Activated CD4-positive, alpha-beta T cell treated with anti-CD3 and anti-CD28 coated beads for 1 hour (primary cell): ENCODE results near the gene TOLLIP.
"Not testable (repeated sequence)": the region's sequence is repeated elsewhere in the genome, so short reads cannot be mapped to it uniquely, and the experiment has no call there.

ENCODE experiments used
- DNase-seq: peaks from one replicate; pipeline ENCODE4 v3.0.0-alpha.2; 2020

Gene TOLLIP

GRCh38 chr11:1343391-1344055 is 34.1 kb upstream of the TOLLIP start:
- DNase-seq: no peak

DNA sequence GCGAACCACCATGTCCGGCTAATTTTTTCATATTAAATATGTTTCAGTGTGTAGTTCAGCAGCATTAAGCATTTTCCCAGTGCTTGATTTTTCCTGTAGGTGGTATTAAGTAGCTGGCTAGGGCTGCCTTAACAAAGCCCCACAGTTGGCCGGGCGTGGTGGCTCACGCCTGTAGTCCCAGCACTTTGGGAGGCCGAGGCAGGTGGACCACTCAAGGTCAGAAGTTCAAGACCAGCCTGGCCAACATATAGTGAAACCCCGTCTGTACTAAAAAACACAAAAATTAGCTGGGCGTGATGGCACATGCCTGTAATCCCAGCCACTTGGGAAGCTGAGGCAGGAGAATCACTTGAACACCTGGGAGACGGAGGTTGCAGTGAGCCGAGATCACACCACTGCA is 33.5 kb upstream of the TOLLIP start:
- DNase-seq: no peak

DNA sequence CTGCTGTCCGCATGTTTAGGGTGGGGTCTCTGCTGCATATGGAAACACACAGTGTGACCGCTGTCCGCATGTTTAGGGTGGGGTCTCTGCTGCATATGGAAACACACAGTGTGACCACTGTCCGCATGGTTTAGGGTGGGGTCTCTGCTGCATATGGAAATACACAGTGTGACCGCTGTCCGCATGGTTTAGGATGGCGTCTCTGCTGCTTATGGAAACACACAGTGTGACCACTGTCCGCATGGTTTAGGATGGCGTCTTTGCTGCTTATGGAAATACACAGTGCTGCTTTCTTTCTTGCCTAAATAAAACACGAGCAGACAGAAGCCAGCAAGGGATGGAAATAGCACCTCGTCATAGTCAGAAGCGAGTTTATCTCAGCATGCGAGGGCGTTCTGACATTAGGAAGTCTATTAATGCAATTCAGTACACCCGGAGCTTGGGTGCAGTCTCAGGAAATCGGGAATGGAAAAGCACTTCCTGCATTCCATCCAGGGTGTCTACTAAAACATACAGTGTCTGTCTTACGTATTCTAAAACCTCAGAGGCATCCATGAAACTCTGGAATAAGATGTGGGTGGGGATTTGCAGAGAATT is 32.6 kb upstream of the TOLLIP start:
- no peak for DNase-seq

GRCh38 chr11:1341226-1341625 is 31.8 kb upstream of the TOLLIP start:
- not testable (repeated sequence) for DNase-seq

- DNase-seq: no peak
These were observed 30.7 kb upstream of the TOLLIP start for GRCh38 chr11:1340111-1340510.

DNA sequence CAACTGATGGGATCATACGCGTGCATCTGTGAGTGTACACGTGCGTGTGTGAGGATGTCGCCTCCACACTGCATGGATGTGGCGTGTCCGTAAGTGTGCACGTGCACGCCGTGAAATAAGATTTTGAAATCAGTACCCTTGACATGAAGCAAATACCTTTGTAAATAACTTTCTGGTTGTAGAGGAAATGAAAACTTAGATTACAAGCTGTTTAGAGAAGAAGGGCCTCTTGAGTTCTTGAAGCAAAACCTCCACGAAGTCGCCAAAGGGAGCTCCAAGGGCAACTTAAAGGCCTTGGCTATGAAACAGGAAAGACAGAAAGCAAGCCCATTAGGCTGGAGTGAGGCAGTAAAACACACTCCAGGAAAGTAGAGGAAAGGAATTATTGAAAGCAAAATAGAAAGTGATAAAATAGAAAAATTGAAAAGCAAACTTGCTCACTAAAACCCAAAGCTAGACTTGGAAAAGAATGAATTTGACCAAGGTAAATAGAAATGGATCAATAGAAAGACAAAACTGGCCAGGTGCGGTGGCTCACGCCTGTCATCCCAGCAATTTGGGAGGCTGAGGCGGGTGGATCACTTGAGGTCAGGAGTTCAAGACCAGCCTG is 29.7 kb upstream of the TOLLIP start:
- no peak for DNase-seq

DNA sequence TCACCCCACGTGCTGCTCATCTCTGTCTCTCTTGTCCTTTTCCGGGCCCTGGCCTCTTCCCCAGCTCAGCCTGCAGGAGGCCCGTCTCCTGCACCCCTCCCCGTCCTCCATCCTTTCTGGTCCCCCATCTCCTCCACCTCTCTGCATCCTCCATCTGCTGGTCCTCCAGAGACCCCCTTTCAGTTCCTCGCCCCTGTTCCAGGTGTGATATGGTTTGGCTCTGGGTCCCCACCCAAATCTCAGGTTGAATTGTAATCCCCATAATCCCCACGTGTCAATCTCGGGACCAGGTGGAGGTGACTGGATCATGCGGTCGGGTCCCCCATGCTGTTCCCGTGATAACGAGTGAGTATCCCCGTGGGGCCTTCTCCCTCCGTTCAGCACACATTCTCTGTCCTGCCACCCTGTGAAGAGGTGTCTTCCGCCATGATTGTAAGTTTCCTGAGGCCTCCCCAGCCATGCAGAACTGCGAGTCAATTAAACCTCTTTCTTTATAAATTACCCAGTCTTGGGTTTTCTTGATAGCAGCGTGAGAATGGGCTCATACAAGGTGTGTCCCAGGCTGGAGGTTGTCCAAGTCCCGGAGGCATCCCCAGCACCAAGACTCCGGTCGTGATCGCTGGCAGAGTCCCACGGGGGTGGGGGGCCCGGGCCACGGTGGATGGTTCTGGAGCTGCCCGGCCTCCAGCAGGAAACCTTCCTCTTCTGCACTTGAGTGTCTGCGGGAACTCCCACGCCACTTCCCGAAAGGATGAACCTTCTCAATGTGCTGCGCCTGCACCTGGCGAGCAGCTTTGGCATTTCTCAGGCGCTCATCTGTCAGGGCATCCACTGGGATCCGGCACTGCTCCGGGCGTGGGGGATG is 29.0 kb upstream of the TOLLIP start:
- DNase-seq: no peak

GRCh38 chr11:1337647-1338007 is 28.2 kb upstream of the TOLLIP start:
- DNase-seq: no peak

DNA sequence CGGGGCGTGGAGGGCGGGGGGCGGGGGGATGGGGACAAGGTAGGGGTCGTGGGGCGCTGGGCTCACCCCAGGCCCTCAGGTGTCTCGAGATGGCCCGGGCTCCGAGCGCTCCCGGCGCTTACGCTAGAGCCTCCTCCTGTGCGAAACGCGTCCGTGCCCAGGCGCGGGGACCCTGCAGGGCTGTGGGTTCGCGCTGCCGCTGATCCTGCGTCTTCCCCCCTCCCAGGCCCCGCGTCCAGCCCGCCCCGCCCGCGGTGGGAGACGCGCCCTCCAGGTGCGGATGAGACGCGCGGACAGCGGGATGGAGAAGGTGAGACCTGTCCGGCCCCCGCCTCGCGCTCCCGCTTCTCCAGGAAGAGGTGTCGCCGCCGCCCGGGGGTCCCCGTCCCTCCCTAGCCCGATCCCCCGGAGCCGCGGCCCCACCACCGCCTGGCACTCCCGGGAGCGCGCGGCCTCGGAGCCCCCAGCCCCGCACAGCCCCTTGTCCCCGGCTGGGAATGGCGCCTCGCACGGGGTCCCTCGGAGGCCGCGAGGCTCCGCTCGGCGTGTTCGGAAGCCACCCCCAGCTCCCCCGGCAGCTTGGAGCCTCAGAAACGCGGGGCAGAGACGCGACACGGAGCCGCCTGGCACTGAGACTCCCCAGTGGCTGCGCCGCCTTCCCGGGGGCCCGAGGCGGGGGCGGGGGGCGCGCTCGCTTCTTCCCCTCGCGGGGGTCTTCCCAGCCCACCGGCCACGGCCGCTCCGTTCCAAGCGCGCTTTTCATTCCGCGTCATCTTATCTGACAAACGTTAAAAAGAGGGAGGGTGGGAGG is 27.6 kb upstream of the TOLLIP start:
- peak; percentile 47 for DNase-seq

DNA sequence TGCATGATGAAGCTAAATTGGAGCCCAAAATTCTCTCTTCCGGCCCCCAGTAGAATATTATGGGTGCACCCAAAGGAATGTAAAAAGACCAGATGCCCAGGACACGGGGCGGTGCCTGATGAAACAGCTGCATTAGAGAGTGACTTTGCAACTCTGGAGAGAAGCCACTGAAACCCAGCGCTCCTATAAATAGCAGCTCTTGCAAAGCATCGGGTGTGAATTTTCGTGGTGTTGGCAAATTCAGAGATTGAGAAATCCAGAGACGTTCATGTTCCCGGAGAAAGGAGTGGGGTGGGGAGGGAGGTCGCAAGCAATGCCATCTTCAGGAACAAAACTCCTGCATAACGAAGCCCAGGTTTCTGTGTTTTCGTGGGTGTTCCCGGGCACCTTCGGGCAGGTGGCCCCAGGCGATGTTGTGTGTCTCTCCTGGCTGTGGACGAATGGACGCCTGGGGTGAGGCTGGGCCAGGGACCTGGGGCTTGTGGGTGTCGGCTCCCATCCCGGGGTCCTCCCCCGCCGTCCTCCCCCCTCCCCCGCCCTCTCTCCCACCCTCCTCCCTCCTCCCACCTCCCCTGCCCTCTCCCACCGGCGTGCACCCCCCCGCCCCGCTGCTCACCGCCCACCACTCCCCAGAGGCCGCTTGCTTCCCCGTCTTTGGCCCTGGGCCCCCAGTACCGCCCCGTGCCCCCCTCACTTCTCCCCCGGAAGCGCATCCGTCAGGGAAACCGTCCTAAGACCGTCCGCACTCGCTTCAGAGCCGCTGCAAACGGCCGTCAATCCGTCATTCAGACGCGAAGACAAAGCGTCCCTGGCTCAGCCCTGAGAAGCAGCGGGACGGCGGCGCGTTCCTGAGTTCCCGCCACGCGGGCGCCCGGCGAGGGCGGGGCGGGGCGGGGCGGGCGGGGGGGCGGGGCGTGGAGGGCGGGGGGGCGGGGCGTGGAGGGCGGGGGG is 26.7 kb upstream of the TOLLIP start:
- peak; percentile 34 for DNase-seq

DNA sequence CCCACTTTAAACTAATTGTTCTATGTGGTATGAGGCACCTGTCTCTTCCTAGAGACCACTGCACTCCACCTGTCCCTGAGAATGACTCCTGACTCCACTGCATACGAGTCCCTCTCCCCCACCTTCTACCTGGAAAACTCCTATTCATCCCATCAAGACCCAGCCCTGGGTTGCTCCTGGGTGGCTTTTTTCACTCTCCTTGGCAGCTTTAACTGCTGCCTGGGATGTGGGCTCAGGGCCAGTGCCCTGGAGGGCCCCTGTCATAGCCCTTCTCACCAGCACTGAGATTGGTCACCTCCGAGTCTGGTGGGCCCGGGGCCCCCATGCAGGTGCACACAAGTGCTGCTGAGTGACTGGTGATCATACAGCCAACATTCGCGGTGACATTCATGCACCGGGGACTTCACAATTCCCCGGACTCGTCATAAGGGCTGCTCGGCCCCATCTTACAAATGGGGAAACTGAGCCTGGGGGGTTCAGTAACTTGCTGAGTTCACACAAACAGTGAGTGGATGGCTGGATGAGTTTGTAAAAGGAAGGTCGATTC is 25.9 kb upstream of the TOLLIP start:
- no peak for DNase-seq

- DNase-seq: no peak
These were observed 24.4 kb upstream of the TOLLIP start for GRCh38 chr11:1333860-1334259.

- no peak for DNase-seq
These were observed 23.8 kb upstream of the TOLLIP start for GRCh38 chr11:1333091-1333772.

- no peak for DNase-seq
These were observed 21.0 kb upstream of the TOLLIP start for GRCh38 chr11:1330473-1330872.

DNA sequence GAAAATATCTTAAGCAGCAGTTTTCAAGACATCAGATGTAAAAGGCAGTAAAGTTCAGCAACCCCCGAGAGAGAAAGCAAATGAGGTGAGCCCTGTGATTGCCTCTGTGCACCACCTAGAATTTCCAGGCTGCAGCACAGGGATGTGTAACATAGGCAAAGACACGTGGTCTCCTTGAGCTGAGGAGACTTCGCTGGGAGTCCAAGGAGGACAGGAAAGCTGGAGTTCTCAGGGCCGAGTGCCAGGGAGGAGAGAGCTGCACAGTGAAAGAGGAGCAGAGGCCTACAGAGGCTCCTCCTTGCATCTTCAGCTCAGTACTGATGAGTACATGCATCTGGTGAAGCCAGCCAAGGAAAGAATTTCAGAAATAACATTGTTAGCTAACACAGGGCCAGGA is 17.6 kb upstream of the TOLLIP start:
- no peak for DNase-seq

- no peak for DNase-seq
These were observed 17.1 kb upstream of the TOLLIP start for GRCh38 chr11:1326435-1327063.

- no peak for DNase-seq
These were observed 14.3 kb upstream of the TOLLIP start for GRCh38 chr11:1323774-1324173.

- no peak for DNase-seq
These were observed 8.6 kb upstream of the TOLLIP start for GRCh38 chr11:1317993-1318392.

DNA sequence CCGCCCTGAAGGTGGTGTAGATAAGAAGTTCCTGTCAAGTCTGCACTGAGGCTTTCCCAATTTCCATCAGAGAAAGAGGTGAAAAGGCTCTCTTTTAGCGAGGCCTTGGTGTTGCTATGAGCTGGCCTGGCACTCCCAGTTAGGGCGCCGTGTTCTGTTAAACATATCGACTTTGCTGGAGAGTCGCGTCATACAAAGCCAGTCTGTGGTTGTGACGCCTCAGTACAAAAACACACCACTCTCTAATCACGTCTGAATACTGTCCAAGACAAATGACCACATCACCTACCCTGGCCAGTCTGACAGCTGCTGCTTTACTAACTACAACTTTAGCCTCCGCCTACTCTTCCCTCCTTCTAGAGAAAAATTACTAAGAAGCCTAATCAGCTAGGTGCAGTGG is 8.0 kb upstream of the TOLLIP start:
- no peak for DNase-seq

DNA sequence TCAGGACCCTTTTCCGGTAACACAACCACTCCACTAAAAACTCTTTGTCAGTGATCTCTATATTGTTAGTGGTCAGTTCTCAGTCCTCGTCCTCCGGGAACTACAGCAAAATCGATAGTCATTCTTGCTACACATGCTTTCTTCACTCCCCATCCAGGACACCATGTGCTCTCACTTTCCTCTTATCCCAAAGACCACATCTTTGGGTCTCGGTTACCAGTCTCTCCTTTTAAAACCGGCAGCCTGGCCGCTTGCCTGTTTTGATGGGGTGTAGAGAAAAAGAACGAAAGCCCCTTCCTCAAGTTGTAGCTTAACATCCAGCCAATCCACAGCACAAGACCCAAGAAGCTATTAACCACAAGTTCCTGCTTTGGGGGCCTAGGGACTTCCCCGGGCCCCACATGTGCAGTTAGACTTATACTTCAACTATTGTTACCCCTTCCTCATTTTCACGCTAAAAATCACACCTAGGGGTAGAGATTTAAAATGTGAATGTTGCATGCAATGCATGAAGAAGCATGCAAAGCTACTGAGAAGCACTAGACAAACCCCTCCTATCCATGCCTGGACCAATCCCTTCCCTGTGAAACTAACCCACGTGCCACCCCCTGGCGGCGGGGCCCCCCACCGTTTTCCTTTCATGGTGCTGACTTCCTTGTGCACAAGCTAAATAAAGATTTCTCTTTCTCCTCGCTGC is 1.5 kb upstream of the TOLLIP start:
- no peak for DNase-seq
